ENCODE data around the gene CPEB2. TPM values are rescaled to one million over a fixed set of nuclear protein-coding genes. Genes with fewer than 3 reads are reported as not detected.
A peak's percentile ranks its signal among the peaks of the same experiment; 100 is the strongest.

Gene CPEB2
- 10 to 100 TPM; 10.5 to 32.6 (median 22.6) TPM for total RNA-seq

DNA sequence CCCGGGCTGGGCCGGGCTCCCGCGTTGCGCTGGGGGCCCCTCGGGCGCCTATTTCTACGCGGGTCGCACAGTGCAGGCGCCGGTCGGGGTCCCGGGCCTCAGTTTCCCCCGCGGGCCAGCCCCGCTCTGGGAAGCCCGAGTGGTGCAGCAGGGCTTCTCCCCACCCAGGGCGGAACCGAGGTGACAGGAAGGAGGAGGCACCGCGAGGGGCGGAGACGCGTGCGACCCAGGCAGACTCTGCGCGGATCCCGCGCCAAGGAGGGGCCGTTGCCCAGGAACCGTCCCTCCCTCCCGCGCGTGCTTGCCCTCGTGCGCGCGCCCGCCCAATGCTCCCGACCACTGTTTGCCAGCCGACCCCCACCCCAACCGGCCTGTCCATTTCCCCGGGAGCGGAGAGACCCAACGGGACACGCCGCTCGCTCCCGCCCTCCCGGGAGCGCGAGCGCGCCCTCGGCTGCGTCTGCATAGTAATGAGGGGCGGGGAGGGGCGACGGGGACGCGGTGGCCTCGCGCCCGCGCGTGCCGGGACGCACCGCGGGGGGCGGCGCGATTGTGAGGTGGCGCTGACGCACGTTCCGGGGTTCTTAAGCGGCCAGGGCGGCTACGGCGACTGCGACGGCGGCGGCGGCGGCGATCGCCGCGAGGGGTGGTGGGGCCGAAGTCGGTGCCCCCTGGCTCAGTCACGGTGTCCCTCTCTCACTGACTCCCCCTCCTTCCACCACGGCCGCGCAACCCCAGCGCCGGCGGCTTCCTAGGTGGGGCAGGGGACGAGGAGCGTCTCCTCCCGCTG is at the start of gene CPEB2:
TSS of gene CPEB2 (plus strand) at position 613 of the 790 bp plus-strand sequence. CDS start 193 bp downstream, outside the sequence.
- WGBS, 2 donors = 0% methylated on average over 31 of the region's 104 CpGs; no CpG with 5 or more reads in 1 of the 2 donors
- H3K4me3 ChIP-seq = peak within 1 kb of the TSS; percentile 89 to 99 (median 94)
- H3K9me3 ChIP-seq = no peaks in the 10 kb centered on the region
- intact Hi-C loops (cut with DNase I) = loop anchor here (10.0 kb wide), 1 partner anchor 137 kb away; no protein-coding TSS in a partner anchor
- H3K36me3 ChIP-seq = peaks cover 0 to under 1% (median 0%) of the 10 kb centered on the region in 3 donors
- DNase-seq = peak; percentile 95
- H3K27me3 ChIP-seq = no peaks in the 10 kb centered on the region
- H3K27ac ChIP-seq = peak within 1 kb of the TSS; percentile 94 to 100 (median 100)
- peaks cover 2 to 43% (median 8%) of the 10 kb centered on the region in 3 donors for H3K4me1 ChIP-seq
- peak in 3 of 4 donors; percentile 95 to 99 (median 99) for TF ChIP-seq POLR2A (IDR thresholded peaks at IDR 0.05)
- TF ChIP-seq, protein P1, sequence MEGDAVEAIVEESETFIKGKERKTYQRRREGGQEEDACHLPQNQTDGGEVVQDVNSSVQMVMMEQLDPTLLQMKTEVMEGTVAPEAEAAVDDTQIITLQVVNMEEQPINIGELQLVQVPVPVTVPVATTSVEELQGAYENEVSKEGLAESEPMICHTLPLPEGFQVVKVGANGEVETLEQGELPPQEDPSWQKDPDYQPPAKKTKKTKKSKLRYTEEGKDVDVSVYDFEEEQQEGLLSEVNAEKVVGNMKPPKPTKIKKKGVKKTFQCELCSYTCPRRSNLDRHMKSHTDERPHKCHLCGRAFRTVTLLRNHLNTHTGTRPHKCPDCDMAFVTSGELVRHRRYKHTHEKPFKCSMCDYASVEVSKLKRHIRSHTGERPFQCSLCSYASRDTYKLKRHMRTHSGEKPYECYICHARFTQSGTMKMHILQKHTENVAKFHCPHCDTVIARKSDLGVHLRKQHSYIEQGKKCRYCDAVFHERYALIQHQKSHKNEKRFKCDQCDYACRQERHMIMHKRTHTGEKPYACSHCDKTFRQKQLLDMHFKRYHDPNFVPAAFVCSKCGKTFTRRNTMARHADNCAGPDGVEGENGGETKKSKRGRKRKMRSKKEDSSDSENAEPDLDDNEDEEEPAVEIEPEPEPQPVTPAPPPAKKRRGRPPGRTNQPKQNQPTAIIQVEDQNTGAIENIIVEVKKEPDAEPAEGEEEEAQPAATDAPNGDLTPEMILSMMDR (IDR thresholded peaks at IDR 0.05) = peak in 2 of 6 experiments; percentile 3 to 9

- no peaks in the 10 kb centered on the region for H3K4me1 ChIP-seq
- no peaks in the 10 kb centered on the region for H3K9me3 ChIP-seq
- no peak for TF ChIP-seq POLR2A (IDR thresholded peaks at IDR 0.05)
- H3K36me3 ChIP-seq = no peaks in the 10 kb centered on the region
- H3K27me3 ChIP-seq = no peaks in the 10 kb centered on the region
- no peak overlapping the region for H3K27ac ChIP-seq
- H3K4me3 ChIP-seq = no peak overlapping the region
- DNase-seq = no peak
- intact Hi-C loops (cut with DNase I) = no loop called here
- 44 to 64% methylated on average over 3 of the region's 3 CpGs for WGBS, 2 donors
Observed at GRCh38 chr4:14958436-14958835, 43.8 kb upstream of the CPEB2 start.

DNA sequence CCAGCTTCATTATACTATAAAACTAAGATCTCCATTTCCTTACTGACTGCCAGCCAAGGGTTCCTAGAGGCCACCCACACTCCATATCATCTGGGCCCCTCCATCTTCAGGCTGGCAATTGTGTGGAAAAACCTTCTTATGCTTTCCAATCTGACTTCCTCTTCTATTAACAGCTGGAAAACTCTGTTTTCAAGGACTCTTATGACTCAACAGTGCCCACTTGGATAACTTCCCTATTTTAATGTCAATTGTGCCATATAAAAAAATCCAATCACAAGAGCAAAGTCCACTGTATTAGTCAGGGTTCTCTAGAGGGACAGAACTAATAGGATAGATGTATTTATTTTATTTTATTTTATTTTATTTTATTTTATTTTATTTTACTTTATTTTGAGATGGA is 41.0 kb upstream of the CPEB2 start:
- H3K27me3 ChIP-seq = no peaks in the 10 kb centered on the region
- DNase-seq = no peak
- no peaks in the 10 kb centered on the region for H3K9me3 ChIP-seq
- TF ChIP-seq POLR2A (IDR thresholded peaks at IDR 0.05) = no peak
- TF ChIP-seq, protein P1 (IDR thresholded peaks at IDR 0.05) = no peak
- no peak overlapping the region for H3K4me3 ChIP-seq
- no peak overlapping the region for H3K27ac ChIP-seq
- no peaks in the 10 kb centered on the region for H3K4me1 ChIP-seq
- no peaks in the 10 kb centered on the region for H3K36me3 ChIP-seq
- intact Hi-C loops (cut with DNase I) = no loop called here

- Histone ChIP-seq H3K27ac (no peak overlapping the region), H3K36me3 (no peaks in the 10 kb centered on the region), H3K9me3 (no peaks in the 10 kb centered on the region), H3K4me3 (no peak overlapping the region), H3K4me1 (no peaks in the 10 kb centered on the region), H3K27me3 (no peaks in the 10 kb centered on the region)
- TF ChIP-seq POLR2A (IDR thresholded peaks at IDR 0.05) = no peak
- TF ChIP-seq, protein P1 (IDR thresholded peaks at IDR 0.05) = no peak
- no peak for DNase-seq
- WGBS, 2 donors = 82% methylated on average over 1 of the region's 1 CpG
- intact Hi-C loops (cut with DNase I) = no loop called here
Observed at GRCh38 chr4:14965071-14965470, 37.2 kb upstream of the CPEB2 start.

- 80 to 86% methylated on average over 3 of the region's 3 CpGs for WGBS, 2 donors
- Histone ChIP-seq H3K36me3 (no peaks in the 10 kb centered on the region), H3K9me3 (no peaks in the 10 kb centered on the region), H3K4me3 (no peak overlapping the region), H3K27ac (no peak overlapping the region), H3K4me1 (no peaks in the 10 kb centered on the region), H3K27me3 (no peaks in the 10 kb centered on the region)
- no peak for DNase-seq
- intact Hi-C loops (cut with DNase I) = no loop called here
- TF ChIP-seq POLR2A (IDR thresholded peaks at IDR 0.05) = no peak
- TF ChIP-seq, protein P1 (IDR thresholded peaks at IDR 0.05) = no peak
Observed at GRCh38 chr4:14967982-14968381, 34.3 kb upstream of the CPEB2 start.

Data from esophagus squamous epithelium (tissue), 5 donors.